HCT116 (cell line): ENCODE measurements around the gene EIF4E.

Experiments
- CEBPB ChIP-seq: IDR thresholded peaks from 2 replicates; pipeline ENCODE4 v1.6.1; 2012; ENCODE audit warnings: low read depth
- EZH2 ChIP-seq: fragments of 200-600 bp; sonication (generic); IDR thresholded peaks from 2 replicates; pipeline ENCODE4 v1.6.1; 2017; ENCODE audit warnings: antibody characterized with exemption, mixed run types
- EZH2phosphoT487 ChIP-seq: fragments of 200-600 bp; IDR thresholded peaks from 2 replicates; pipeline ENCODE4 v1.6.1; 2018; ENCODE audit warnings: antibody characterized with exemption, borderline replicate concordance
- JUND ChIP-seq: IDR thresholded peaks from 2 replicates; pipeline ENCODE4 v1.6.1; 2012
- POLR2A ChIP-seq: IDR thresholded peaks from 2 replicates; pipeline ENCODE4 v1.7.0; 2011; ENCODE audit warnings: borderline replicate concordance; ENCODE audit not compliant: insufficient read depth, insufficient read length; ENCODE audit errors: extremely low read depth
- POLR2AphosphoS5 ChIP-seq: IDR thresholded peaks from 2 replicates; pipeline ENCODE4 v1.6.1; 2011; ENCODE audit warnings: mild to moderate bottlenecking, low read depth, low read length, moderate library complexity
- TCF7L2 ChIP-seq: IDR thresholded peaks from 2 replicates; pipeline ENCODE4 v1.7.0; 2011; ENCODE audit warnings: borderline replicate concordance, inconsistent platforms; ENCODE audit not compliant: insufficient read depth, insufficient read length; ENCODE audit errors: extremely low read depth
- YY1 ChIP-seq: IDR thresholded peaks from 2 replicates; pipeline ENCODE4 v1.6.1; 2011; ENCODE audit warnings: low read length, low read depth, moderate library complexity, mild to moderate bottlenecking; ENCODE audit not compliant: insufficient replicate concordance; ENCODE audit errors: extremely low read depth
- ZFX ChIP-seq: fragments of 450-650 bp; IDR thresholded peaks from 2 replicates; pipeline ENCODE4 v1.6.1; 2017
- TF ChIP-seq, protein P1 (sequence below), 3 experiments: fragments of 200-600 bp in 1 of 3; sonication (generic) in 1 of 3; IDR thresholded peaks in 2 of 3; conservative IDR thresholded peaks in 1 of 3; 2 replicates each; pipeline ENCODE4 v1.5.1; 2012 to 2017; ENCODE audit warnings: low read depth in 2 of 3, low read length in 2 of 3, antibody characterized with exemption in 1 of 3, borderline replicate concordance in 1 of 3, control low read depth in 1 of 3, mild to moderate bottlenecking in 1 of 3, mixed read lengths in 1 of 3, mixed run types in 1 of 3, moderate library complexity in 1 of 3; ENCODE audit not compliant: insufficient read depth in 1 of 3
- TF ChIP-seq, protein P2 (sequence below): IDR thresholded peaks from 2 replicates; pipeline ENCODE4 v1.6.1; 2012; ENCODE audit warnings: low read depth
- TF ChIP-seq, protein P3 (sequence below): IDR thresholded peaks from 2 replicates; pipeline ENCODE4 v1.6.1; 2011; ENCODE audit warnings: mild to moderate bottlenecking, low read length, moderate library complexity; ENCODE audit not compliant: insufficient replicate concordance; ENCODE audit errors: extremely low read depth

DNA sequence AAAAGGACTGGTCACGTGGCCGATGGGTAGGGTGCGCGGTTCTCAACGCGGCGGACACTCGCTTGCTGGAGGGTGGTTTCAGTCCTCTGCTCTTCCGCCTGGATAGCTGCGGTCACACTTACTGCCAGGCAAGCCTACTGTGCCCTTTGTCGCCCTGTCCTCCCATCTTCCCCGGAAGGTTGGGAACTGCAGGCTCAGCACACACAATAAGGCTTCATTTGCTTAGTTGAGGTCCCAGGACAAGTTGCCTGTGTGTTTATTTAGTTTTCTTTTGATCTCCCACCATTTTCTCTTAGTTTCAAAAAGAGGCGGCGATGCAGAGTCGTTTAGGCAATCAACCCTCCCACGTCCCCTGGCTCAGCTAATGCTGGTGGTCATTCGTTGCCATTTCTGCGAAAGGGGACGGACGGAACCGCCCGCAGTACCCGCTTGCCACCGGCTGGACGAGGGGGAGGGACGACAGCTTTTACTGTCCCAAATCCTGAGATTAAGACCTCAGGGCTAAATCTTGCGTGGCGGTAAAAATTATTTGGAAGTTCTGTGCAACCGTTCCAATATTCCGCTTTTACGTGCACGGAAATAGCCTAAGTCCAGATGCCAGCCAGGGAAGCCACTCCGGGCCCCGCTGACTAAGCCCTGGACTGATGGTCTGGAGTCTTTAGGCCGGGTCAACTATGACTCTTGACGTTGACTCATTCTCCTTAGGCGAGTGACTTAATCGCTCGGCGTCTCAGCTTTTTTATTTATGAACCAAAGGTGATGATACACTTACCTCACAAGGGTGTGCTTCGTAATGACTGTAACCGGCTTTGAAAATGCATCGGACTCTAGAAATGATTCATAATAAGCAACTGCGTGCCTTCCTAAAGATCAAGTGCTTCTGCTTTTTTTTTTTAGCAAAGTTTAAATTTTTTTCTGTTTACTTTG is 671 bp upstream of the EIF4E start:
- TF ChIP-seq EZH2: no peak
- TF ChIP-seq YY1: no peak
- peak; percentile 69 for TF ChIP-seq POLR2A
- TF ChIP-seq, protein P1, sequence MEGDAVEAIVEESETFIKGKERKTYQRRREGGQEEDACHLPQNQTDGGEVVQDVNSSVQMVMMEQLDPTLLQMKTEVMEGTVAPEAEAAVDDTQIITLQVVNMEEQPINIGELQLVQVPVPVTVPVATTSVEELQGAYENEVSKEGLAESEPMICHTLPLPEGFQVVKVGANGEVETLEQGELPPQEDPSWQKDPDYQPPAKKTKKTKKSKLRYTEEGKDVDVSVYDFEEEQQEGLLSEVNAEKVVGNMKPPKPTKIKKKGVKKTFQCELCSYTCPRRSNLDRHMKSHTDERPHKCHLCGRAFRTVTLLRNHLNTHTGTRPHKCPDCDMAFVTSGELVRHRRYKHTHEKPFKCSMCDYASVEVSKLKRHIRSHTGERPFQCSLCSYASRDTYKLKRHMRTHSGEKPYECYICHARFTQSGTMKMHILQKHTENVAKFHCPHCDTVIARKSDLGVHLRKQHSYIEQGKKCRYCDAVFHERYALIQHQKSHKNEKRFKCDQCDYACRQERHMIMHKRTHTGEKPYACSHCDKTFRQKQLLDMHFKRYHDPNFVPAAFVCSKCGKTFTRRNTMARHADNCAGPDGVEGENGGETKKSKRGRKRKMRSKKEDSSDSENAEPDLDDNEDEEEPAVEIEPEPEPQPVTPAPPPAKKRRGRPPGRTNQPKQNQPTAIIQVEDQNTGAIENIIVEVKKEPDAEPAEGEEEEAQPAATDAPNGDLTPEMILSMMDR (IDR thresholded peaks at IDR 0.05 in 2 of 3, conservative IDR thresholded peaks at IDR 0.05 in 1 of 3; ENCODE audit: borderline replicate concordance in 1 of 3, insufficient read depth in 1 of 3, low read depth in 2 of 3, low read length in 2 of 3): no peak
- TF ChIP-seq CEBPB: peak; percentile 77; the same call in 1 of the 2 replicates
- peak; percentile 77 for TF ChIP-seq POLR2AphosphoS5
- no peak for TF ChIP-seq EZH2phosphoT487
- TF ChIP-seq TCF7L2: peak; percentile 30
- TF ChIP-seq ZFX: peak; percentile 13; the same call in 1 of the 2 replicates
- TF ChIP-seq JUND: peak; percentile 85
- TF ChIP-seq, protein P2, sequence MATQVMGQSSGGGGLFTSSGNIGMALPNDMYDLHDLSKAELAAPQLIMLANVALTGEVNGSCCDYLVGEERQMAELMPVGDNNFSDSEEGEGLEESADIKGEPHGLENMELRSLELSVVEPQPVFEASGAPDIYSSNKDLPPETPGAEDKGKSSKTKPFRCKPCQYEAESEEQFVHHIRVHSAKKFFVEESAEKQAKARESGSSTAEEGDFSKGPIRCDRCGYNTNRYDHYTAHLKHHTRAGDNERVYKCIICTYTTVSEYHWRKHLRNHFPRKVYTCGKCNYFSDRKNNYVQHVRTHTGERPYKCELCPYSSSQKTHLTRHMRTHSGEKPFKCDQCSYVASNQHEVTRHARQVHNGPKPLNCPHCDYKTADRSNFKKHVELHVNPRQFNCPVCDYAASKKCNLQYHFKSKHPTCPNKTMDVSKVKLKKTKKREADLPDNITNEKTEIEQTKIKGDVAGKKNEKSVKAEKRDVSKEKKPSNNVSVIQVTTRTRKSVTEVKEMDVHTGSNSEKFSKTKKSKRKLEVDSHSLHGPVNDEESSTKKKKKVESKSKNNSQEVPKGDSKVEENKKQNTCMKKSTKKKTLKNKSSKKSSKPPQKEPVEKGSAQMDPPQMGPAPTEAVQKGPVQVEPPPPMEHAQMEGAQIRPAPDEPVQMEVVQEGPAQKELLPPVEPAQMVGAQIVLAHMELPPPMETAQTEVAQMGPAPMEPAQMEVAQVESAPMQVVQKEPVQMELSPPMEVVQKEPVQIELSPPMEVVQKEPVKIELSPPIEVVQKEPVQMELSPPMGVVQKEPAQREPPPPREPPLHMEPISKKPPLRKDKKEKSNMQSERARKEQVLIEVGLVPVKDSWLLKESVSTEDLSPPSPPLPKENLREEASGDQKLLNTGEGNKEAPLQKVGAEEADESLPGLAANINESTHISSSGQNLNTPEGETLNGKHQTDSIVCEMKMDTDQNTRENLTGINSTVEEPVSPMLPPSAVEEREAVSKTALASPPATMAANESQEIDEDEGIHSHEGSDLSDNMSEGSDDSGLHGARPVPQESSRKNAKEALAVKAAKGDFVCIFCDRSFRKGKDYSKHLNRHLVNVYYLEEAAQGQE: no peak
- TF ChIP-seq, protein P3, sequence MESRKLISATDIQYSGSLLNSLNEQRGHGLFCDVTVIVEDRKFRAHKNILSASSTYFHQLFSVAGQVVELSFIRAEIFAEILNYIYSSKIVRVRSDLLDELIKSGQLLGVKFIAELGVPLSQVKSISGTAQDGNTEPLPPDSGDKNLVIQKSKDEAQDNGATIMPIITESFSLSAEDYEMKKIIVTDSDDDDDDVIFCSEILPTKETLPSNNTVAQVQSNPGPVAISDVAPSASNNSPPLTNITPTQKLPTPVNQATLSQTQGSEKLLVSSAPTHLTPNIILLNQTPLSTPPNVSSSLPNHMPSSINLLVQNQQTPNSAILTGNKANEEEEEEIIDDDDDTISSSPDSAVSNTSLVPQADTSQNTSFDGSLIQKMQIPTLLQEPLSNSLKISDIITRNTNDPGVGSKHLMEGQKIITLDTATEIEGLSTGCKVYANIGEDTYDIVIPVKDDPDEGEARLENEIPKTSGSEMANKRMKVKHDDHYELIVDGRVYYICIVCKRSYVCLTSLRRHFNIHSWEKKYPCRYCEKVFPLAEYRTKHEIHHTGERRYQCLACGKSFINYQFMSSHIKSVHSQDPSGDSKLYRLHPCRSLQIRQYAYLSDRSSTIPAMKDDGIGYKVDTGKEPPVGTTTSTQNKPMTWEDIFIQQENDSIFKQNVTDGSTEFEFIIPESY: no peak
